Suprapubic skin (tissue), 4 donors: Measurements from ENCODE around the gene UTS2B. TPM values are rescaled to one million over a fixed set of nuclear protein-coding genes. Genes with fewer than 3 reads are reported as not detected.

ENCODE experiments used
- DNase-seq, 2 donors: peaks; one replicate each; pipeline ENCODE4 v3.0.0-alpha.2; 2019; ENCODE audit warnings: low spot score in 2 of 2
- H3K27ac ChIP-seq: fragments of 200-600 bp; sonication (generic); one replicate; pipeline ENCODE4 v1.5.1; 2019
- H3K27me3 ChIP-seq: fragments of 200-600 bp; sonication (generic); one replicate; pipeline ENCODE4 v1.5.1; 2019
- H3K36me3 ChIP-seq: fragments of 200-600 bp; sonication (generic); one replicate; pipeline ENCODE4 v1.5.1; 2019
- H3K4me1 ChIP-seq: fragments of 200-600 bp; sonication (generic); one replicate; pipeline ENCODE4 v1.5.1; 2019
- H3K4me3 ChIP-seq: fragments of 200-600 bp; sonication (generic); one replicate; pipeline ENCODE4 v1.5.1; 2019; ENCODE audit warnings: mild to moderate bottlenecking
- H3K9me3 ChIP-seq: fragments of 200-600 bp; sonication (generic); one replicate; pipeline ENCODE4 v1.5.1; 2019
- CTCF ChIP-seq, 2 donors: fragments of 200-600 bp in 1 of 2; fragments of 450-650 bp in 1 of 2; sonication (generic) in 1 of 2; IDR thresholded peaks; one replicate each; pipeline ENCODE4 v1.5.1; 2016 to 2019; ENCODE audit warnings: antibody characterized with exemption in 2 of 2, mild to moderate bottlenecking in 1 of 2, moderate library complexity in 1 of 2
- EP300 ChIP-seq: sonication (generic); formaldehyde crosslinking; IDR thresholded peaks from one replicate; pipeline ENCODE4 v1.6.1; 2017; ENCODE audit warnings: antibody characterized with exemption
- POLR2A ChIP-seq, 2 donors: fragments of 450-650 bp; IDR thresholded peaks; one replicate each; pipeline ENCODE4 v1.6.1; 2017; ENCODE audit warnings: antibody characterized with exemption in 2 of 2, mild to moderate bottlenecking in 2 of 2, moderate library complexity in 2 of 2
- POLR2AphosphoS5 ChIP-seq, 3 donors: sonication (generic); formaldehyde crosslinking; IDR thresholded peaks; one replicate each; pipeline ENCODE4 v1.6.1; 2017; ENCODE audit warnings: antibody characterized with exemption in 3 of 3
- WGBS: methylation state at CpG from one replicate; pipeline ENCODE4 v1.1.5; 2018; 5-methylcytosine and 5-hydroxymethylcytosine counted together
- total RNA-seq, 4 donors: library from RNA; depleted of rRNA; stranded (reverse); fragments of >200 nt; gene quantifications; one replicate each; pipeline ENCODE4 v1.1.0, GENCODE V29; 2016

The UTS2B gene
- total RNA-seq, 4 donors from 2014 or later: 1.0 TPM; not detected in 3

- DNase-seq: no peak
- WGBS: 64% methylated on average over 2 of the region's 2 CpGs
- H3K9me3 ChIP-seq: no peaks in the 10 kb centered on the region
- TF ChIP-seq EP300 (no peak), POLR2A (IDR thresholded peaks at IDR 0.05) (no peak), POLR2AphosphoS5 (IDR thresholded peaks at IDR 0.05) (no peak), CTCF (IDR thresholded peaks at IDR 0.05) (no peak)
- peaks cover 20% of the 10 kb centered on the region for H3K4me1 ChIP-seq
- no peak overlapping the region for H3K4me3 ChIP-seq
- no peak overlapping the region for H3K27ac ChIP-seq
- no peaks in the 10 kb centered on the region for H3K27me3 ChIP-seq
- no peaks in the 10 kb centered on the region for H3K36me3 ChIP-seq
Observed at GRCh38 chr3:191327526-191327925, 2.8 kb downstream of the UTS2B start.

DNA sequence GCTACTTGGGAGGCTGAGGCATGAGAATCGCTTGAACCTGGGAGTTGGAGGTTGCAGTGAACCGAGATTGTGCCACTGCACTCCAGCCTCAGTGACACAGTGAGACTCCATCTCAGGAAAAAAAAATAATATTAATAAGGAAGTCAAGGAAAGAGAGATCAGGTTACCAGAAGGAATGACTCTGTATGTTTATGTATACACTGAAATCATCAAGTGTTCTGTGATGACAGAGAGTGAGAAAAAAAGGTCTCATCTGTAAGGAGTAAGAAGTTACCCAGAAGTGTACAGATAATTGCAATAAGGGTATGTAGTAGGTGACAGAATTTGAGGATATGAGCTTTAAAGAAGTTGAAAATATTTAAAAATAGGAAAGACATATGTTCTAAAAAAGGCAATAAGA, 5.4 kb downstream of the UTS2B start:
- WGBS: 98% methylated on average over 2 of the region's 2 CpGs
- Histone ChIP-seq H3K4me3 (no peak overlapping the region), H3K27me3 (no peaks in the 10 kb centered on the region), H3K36me3 (no peaks in the 10 kb centered on the region), H3K4me1 (no peaks in the 10 kb centered on the region), H3K27ac (no peak overlapping the region), H3K9me3 (no peaks in the 10 kb centered on the region)
- no peak for TF ChIP-seq POLR2A (IDR thresholded peaks at IDR 0.05)
- TF ChIP-seq CTCF (IDR thresholded peaks at IDR 0.05): no peak
- no peak for TF ChIP-seq POLR2AphosphoS5 (IDR thresholded peaks at IDR 0.05)
- no peak for TF ChIP-seq EP300
- DNase-seq: no peak

DNA sequence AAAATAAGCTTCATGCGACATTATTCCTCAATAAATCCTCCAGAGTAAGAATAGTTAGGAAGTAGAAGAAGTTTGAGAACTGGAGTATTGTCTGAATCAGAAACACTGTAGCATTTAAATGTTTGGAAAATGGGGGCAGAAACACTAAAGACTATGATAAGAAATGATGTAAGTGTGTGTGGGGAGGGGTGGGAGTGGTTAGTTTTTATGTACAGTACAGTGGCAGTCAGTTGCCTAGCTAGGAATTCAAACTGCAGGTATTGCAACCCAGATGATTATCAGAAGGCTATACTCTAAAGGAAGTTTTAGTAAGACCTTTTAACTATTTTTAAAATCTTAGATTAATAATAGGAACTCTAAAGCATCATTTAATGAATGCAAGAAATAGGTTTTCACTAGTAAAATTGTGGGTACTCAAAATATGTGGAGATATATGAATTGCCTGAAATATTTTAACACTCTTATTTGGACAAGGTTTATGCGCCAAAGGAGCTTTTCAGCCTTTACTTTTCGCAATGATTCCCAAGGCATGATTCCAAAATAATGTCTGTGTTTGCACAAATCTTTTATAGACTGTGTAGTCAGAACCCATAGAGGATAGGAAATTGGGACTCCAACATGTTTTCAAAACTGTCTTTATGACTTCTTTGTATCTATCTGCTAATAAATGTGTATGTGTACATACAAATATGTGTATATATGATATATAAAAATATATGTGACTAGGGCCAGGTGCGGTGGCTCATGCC, 9.1 kb downstream of the UTS2B start:
- no peak for TF ChIP-seq EP300
- no peak for TF ChIP-seq CTCF (IDR thresholded peaks at IDR 0.05)
- no peak for TF ChIP-seq POLR2A (IDR thresholded peaks at IDR 0.05)
- TF ChIP-seq POLR2AphosphoS5 (IDR thresholded peaks at IDR 0.05): no peak
- H3K27ac ChIP-seq: no peak overlapping the region
- WGBS: 95% methylated on average over 4 of the region's 4 CpGs
- DNase-seq: no peak
- no peaks in the 10 kb centered on the region for H3K9me3 ChIP-seq
- no peaks in the 10 kb centered on the region for H3K36me3 ChIP-seq
- H3K4me1 ChIP-seq: no peaks in the 10 kb centered on the region
- no peak overlapping the region for H3K4me3 ChIP-seq
- H3K27me3 ChIP-seq: no peaks in the 10 kb centered on the region

GRCh38 chr3:191320316-191320715, 10.0 kb downstream of the UTS2B start:
- H3K27me3 ChIP-seq: no peaks in the 10 kb centered on the region
- no peaks in the 10 kb centered on the region for H3K36me3 ChIP-seq
- no peaks in the 10 kb centered on the region for H3K9me3 ChIP-seq
- WGBS: 56% methylated on average over 5 of the region's 5 CpGs
- H3K27ac ChIP-seq: no peak overlapping the region
- DNase-seq: no peak
- TF ChIP-seq CTCF (IDR thresholded peaks at IDR 0.05) (no peak), EP300 (no peak), POLR2A (IDR thresholded peaks at IDR 0.05) (no peak), POLR2AphosphoS5 (IDR thresholded peaks at IDR 0.05) (no peak)
- no peak overlapping the region for H3K4me3 ChIP-seq
- H3K4me1 ChIP-seq: no peaks in the 10 kb centered on the region

DNA sequence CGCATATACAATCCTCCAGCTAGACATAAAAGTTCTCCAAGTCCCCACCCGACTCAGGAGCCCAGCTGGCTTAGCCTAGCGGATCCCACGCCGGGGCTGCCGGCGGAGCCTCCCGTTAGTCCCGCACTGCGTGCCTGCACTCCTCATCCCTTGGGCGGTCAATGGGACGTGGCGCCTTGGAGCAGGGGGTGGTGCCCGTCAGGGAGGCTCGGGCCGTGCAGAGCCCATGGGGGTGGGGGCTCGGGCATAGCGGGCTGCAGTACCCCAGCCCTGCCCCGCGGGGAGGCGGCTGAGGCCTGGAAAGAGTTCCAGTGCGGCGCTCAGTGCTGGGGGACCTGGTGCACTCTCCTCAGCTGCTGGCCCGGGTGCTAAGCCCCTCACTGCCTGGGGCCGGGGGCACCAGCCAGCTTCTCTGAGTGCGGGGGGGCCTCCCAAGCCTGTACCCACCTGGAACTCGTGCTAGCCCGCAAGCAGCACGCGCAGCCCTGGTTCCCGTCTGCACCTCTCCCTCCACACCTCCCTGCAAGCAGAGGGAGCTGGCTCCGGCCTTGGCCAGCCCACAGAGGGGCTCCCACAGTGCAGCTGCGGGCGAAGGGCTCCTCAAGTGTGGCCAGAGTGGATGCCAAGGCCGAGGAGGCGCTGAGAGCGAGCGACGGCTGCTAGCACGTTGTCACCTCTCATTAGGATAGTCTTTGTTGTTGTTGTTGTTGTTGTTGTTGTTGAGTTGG, 13.3 kb downstream of the UTS2B start:
- Histone ChIP-seq H3K36me3 (no peaks in the 10 kb centered on the region), H3K4me3 (no peak overlapping the region), H3K27me3 (no peaks in the 10 kb centered on the region), H3K4me1 (no peaks in the 10 kb centered on the region), H3K27ac (no peak overlapping the region), H3K9me3 (no peaks in the 10 kb centered on the region)
- 95% methylated on average over 19 of the region's 40 CpGs for WGBS
- DNase-seq: no peak
- TF ChIP-seq POLR2A (IDR thresholded peaks at IDR 0.05) (no peak), EP300 (no peak), CTCF (IDR thresholded peaks at IDR 0.05) (no peak), POLR2AphosphoS5 (IDR thresholded peaks at IDR 0.05) (no peak)
